ENCODE measurements around the gene TLE2.

DNA sequence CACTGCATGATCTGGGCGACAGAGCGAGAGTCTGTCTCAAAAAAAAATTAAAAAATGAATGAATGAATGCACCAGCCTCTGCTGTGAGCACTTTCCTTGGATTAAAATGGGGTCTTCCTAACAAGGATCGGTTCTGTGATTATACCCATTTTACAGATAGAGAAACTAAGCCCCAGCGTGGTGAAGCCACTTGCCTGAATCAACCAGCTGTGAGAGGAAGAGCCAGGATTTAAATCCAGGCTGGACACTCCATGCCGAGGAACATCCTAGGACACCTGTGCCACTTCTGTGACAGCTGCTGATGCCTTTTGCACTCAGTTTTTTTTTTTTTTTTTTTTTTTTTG is 19.1 kb upstream of the TLE2 start:
- TF ChIP-seq, protein P1, sequence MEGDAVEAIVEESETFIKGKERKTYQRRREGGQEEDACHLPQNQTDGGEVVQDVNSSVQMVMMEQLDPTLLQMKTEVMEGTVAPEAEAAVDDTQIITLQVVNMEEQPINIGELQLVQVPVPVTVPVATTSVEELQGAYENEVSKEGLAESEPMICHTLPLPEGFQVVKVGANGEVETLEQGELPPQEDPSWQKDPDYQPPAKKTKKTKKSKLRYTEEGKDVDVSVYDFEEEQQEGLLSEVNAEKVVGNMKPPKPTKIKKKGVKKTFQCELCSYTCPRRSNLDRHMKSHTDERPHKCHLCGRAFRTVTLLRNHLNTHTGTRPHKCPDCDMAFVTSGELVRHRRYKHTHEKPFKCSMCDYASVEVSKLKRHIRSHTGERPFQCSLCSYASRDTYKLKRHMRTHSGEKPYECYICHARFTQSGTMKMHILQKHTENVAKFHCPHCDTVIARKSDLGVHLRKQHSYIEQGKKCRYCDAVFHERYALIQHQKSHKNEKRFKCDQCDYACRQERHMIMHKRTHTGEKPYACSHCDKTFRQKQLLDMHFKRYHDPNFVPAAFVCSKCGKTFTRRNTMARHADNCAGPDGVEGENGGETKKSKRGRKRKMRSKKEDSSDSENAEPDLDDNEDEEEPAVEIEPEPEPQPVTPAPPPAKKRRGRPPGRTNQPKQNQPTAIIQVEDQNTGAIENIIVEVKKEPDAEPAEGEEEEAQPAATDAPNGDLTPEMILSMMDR (IDR thresholded peaks at IDR 0.05), result no peak
- TF ChIP-seq POLR2AphosphoS5 (IDR thresholded peaks at IDR 0.05) (no peak), EP300 (IDR thresholded peaks at IDR 0.05) (no peak)

All from suprapubic skin (tissue), 4 donors.